RWPE1 (cell line): Measurements from ENCODE around the gene COX4I1.

Experiments
- CTCF ChIA-PET: fragments of 350-600 bp; sonication (Branson Sonifier 250); formaldehyde crosslinking; extraction: SDS; loops from one replicate; lab custom pipeline; 2021; lab: Yijun Ruan, JAX
- POLR2A ChIA-PET: fragments of 400-600 bp; formaldehyde crosslinking; extraction: SDS; loops from one replicate; lab custom pipeline; 2020; ENCODE audit warnings: antibody characterized with exemption; ENCODE audit not compliant: low non-redundant PET; lab: Yijun Ruan, JAX
- DNase-seq: peaks from one replicate; pipeline ENCODE4 v3.0.0; 2012; ENCODE audit warnings: low spot score
- H3K27ac ChIP-seq: fragments of 450-650 bp; 2 replicates; pipeline ENCODE4 v1.5.1; 2017
- CTCF ChIP-seq: fragments of 450-650 bp; conservative IDR thresholded peaks from 2 replicates; pipeline ENCODE4 v1.5.1; 2017; ENCODE audit warnings: low read depth, mild to moderate bottlenecking

Gene COX4I1

DNA sequence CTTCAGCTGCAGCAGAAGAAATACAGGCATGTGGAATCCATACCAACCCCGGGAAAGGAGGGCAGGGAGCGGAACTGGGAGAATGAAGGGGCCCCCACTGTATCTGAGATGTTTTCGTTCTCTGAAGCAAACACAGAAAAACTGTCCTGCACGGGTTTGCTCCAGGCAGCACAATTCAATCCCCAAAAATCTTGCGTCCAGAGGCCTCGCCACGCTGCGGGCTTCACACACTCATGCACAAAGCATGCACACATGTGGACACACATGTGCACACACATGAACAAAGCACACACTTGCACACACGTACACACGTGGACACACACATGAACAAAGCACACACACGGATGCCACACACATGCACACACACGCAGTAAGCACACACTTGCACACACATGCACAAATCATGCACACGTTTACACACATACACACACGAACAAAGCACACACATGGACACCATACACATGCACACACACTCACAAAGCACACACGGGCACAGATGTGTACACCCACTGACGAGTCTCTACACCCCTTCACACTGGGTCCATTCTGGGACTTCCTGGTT lies 27.3 kb downstream of the COX4I1 start:
- TF ChIP-seq CTCF, result no peak
- H3K27ac ChIP-seq, result no peak overlapping the region
- ChIA-PET CTCF (no interaction called here), POLR2A (no interaction called here)
- DNase-seq, result no peak

GRCh38 chr16:85828166-85828565 lies 28.7 kb downstream of the COX4I1 start:
- DNase-seq, result no peak
- CTCF ChIA-PET, result no interaction called here
- POLR2A ChIA-PET, result no interaction called here
- no peak overlapping the region for H3K27ac ChIP-seq
- no peak for TF ChIP-seq CTCF

DNA sequence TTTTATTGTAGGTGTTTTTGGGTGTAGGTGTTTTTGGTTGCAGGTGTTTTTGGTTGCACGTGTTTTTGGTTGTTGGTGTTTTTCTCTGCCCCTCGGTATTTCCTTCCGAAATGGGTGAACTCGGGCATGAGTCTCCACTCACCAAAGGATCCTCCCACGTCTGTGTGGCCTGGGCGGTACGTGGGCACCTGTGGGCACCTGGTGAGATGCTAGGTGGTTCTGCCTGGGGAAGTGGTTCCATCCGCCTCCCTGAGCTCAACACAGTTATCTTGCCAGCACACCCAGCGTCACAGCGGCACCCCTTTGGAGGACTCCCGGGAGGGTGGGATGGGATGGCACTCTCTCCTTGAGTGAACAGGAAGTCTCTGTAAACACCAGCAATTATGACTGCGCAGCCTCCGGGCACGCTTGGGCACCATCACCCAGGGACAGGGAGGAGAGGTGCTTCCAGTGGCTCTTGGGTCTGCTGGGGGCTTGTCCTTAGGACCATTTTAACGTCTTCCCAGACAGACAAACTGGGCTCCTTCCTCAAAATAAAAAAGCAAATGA lies 29.8 kb downstream of the COX4I1 start:
- no peak for DNase-seq
- ChIA-PET CTCF (no interaction called here), POLR2A (no interaction called here)
- no peak for TF ChIP-seq CTCF
- H3K27ac ChIP-seq, result no peak overlapping the region

- no peak for TF ChIP-seq CTCF
- POLR2A ChIA-PET, result no interaction called here
- DNase-seq, result no peak
- no peak overlapping the region for H3K27ac ChIP-seq
- CTCF ChIA-PET, result no interaction called here
Measured at GRCh38 chr16:85829751-85830445, 30.4 kb downstream of the COX4I1 start.

- ChIA-PET CTCF (no interaction called here), POLR2A (no interaction called here)
- no peak for TF ChIP-seq CTCF
- DNase-seq, result no peak
- H3K27ac ChIP-seq, result no peak overlapping the region
Measured at GRCh38 chr16:85830821-85831220, 31.3 kb downstream of the COX4I1 start.

GRCh38 chr16:85832570-85833218 lies 33.2 kb downstream of the COX4I1 start:
- H3K27ac ChIP-seq, result no peak overlapping the region
- POLR2A ChIA-PET, result no interaction called here
- TF ChIP-seq CTCF, result no peak
- CTCF ChIA-PET, result no interaction called here
- DNase-seq, result no peak
